Measurements from ENCODE around the gene OTUD3. TPM values are rescaled to one million over a fixed set of nuclear protein-coding genes. Genes with fewer than 3 reads are reported as not detected.

Gene OTUD3
- total and polyA plus RNA-seq, 9 of the 15 experiments (the other 6 are each of a cell fraction or from before 2014, with no cell fraction given): 2.0 to 16.6 (median 11.0) TPM

DNA sequence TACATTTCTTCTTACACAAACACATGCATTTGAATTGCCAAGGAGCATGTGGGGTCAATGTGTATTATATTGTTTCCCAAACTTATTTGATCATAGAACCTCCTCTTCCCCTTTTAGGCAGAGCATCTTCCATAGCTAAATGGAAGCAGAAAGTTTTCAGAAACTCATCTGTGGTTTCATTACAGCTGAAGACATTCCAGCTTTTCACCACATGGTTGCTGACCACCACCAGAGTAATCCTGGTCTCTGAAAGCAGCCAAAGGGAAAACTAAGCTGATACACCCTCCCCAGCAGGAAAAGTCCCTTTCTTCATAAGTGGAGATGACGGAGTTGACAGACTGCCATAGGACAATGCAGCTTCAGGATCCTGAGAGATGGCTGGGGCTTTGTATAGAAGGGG, 30.2 kb upstream of the OTUD3 start:
- BruUV-seq (replicated peaks): no TSS peak
- Histone ChIP-seq H3K9ac (ENCODE audit: insufficient read depth in 1 of 2, low read depth in 2 of 2, low read length in 2 of 2) (no peak overlapping the region), H3K9me1 (ENCODE audit: control insufficient read depth, insufficient read depth, low read length) (no peaks in the 10 kb centered on the region), H3K9me3 (replicated peaks; ENCODE audit: control insufficient read depth, insufficient read depth, low read depth, low read length) (no peaks in the 10 kb centered on the region), H3K4me2 (ENCODE audit: insufficient read depth, low read length) (no peak overlapping the region), H3K79me2 (ENCODE audit: control insufficient read depth, insufficient read depth, low read length) (no peaks in the 10 kb centered on the region), H2AFZ (ENCODE audit: low read depth, low read length) (no peak overlapping the region), H3K27ac (ENCODE audit: extremely low read depth, low read depth, low read length) (no peak overlapping the region), H3K36me3 (ENCODE audit: control insufficient read depth, insufficient read depth, low read length) (no peaks in the 10 kb centered on the region), H3K4me1 (replicated peaks in 1 of 2; ENCODE audit: control insufficient read depth in 2 of 2, insufficient read depth in 2 of 2, low read length in 2 of 2) (no peaks in the 10 kb centered on the region), H3K4me3 (no peak overlapping the region), H4K20me1 (replicated peaks; ENCODE audit: control insufficient read depth, insufficient read depth, low read length) (no peaks in the 10 kb centered on the region), H3K27me3 (ENCODE audit: control insufficient read depth in 2 of 2, insufficient read depth in 2 of 2, low read length in 2 of 2) (peaks cover 8 to 10% of the 10 kb centered on the region in 2 experiments)
- DNase-seq (ENCODE audit: extremely low read depth in 1 of 4, low spot score in 3 of 4) (no peak), FAIRE-seq (no peak), ATAC-seq (no peak)
- 0% methylated on average over 1 of the region's 1 CpG for WGBS (ENCODE audit: insufficient coverage, low coverage, missing lambda C conversion rate)
- in situ Hi-C loops (cut with MboI): no loop called here
- intact Hi-C loops (cut with micrococcal nuclease): no loop called here
- ChIA-PET POLR2A (interaction anchor here (0.6 to 1.6 kb wide), 5 partner anchors 9 to 272 kb away, joined by 3 to 5 read pairs (median 3); no protein-coding TSS in a partner anchor), CTCF (ENCODE audit: low intra/inter-chr PET ratio) (no interaction called here)
- no peak for TF ChIP-seq HNRNPLL (IDR thresholded peaks at IDR 0.05; ENCODE audit: low read depth, low read length, poor library complexity, severe bottlenecking)
- TF ChIP-seq DMBX1 (CRISPR knock-in tag; IDR thresholded peaks at IDR 0.05; ENCODE audit: borderline replicate concordance): no peak
- TF ChIP-seq, protein P1, sequence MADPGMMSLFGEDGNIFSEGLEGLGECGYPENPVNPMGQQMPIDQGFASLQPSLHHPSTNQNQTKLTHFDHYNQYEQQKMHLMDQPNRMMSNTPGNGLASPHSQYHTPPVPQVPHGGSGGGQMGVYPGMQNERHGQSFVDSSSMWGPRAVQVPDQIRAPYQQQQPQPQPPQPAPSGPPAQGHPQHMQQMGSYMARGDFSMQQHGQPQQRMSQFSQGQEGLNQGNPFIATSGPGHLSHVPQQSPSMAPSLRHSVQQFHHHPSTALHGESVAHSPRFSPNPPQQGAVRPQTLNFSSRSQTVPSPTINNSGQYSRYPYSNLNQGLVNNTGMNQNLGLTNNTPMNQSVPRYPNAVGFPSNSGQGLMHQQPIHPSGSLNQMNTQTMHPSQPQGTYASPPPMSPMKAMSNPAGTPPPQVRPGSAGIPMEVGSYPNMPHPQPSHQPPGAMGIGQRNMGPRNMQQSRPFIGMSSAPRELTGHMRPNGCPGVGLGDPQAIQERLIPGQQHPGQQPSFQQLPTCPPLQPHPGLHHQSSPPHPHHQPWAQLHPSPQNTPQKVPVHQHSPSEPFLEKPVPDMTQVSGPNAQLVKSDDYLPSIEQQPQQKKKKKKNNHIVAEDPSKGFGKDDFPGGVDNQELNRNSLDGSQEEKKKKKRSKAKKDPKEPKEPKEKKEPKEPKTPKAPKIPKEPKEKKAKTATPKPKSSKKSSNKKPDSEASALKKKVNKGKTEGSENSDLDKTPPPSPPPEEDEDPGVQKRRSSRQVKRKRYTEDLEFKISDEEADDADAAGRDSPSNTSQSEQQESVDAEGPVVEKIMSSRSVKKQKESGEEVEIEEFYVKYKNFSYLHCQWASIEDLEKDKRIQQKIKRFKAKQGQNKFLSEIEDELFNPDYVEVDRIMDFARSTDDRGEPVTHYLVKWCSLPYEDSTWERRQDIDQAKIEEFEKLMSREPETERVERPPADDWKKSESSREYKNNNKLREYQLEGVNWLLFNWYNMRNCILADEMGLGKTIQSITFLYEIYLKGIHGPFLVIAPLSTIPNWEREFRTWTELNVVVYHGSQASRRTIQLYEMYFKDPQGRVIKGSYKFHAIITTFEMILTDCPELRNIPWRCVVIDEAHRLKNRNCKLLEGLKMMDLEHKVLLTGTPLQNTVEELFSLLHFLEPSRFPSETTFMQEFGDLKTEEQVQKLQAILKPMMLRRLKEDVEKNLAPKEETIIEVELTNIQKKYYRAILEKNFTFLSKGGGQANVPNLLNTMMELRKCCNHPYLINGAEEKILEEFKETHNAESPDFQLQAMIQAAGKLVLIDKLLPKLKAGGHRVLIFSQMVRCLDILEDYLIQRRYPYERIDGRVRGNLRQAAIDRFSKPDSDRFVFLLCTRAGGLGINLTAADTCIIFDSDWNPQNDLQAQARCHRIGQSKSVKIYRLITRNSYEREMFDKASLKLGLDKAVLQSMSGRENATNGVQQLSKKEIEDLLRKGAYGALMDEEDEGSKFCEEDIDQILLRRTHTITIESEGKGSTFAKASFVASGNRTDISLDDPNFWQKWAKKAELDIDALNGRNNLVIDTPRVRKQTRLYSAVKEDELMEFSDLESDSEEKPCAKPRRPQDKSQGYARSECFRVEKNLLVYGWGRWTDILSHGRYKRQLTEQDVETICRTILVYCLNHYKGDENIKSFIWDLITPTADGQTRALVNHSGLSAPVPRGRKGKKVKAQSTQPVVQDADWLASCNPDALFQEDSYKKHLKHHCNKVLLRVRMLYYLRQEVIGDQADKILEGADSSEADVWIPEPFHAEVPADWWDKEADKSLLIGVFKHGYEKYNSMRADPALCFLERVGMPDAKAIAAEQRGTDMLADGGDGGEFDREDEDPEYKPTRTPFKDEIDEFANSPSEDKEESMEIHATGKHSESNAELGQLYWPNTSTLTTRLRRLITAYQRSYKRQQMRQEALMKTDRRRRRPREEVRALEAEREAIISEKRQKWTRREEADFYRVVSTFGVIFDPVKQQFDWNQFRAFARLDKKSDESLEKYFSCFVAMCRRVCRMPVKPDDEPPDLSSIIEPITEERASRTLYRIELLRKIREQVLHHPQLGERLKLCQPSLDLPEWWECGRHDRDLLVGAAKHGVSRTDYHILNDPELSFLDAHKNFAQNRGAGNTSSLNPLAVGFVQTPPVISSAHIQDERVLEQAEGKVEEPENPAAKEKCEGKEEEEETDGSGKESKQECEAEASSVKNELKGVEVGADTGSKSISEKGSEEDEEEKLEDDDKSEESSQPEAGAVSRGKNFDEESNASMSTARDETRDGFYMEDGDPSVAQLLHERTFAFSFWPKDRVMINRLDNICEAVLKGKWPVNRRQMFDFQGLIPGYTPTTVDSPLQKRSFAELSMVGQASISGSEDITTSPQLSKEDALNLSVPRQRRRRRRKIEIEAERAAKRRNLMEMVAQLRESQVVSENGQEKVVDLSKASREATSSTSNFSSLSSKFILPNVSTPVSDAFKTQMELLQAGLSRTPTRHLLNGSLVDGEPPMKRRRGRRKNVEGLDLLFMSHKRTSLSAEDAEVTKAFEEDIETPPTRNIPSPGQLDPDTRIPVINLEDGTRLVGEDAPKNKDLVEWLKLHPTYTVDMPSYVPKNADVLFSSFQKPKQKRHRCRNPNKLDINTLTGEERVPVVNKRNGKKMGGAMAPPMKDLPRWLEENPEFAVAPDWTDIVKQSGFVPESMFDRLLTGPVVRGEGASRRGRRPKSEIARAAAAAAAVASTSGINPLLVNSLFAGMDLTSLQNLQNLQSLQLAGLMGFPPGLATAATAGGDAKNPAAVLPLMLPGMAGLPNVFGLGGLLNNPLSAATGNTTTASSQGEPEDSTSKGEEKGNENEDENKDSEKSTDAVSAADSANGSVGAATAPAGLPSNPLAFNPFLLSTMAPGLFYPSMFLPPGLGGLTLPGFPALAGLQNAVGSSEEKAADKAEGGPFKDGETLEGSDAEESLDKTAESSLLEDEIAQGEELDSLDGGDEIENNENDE (IDR thresholded peaks at IDR 0.05; ENCODE audit: low read depth, low read length): no peak
- TF ChIP-seq CSDE1 (IDR thresholded peaks at IDR 0.05): no peak
- TF ChIP-seq RBBP5 (IDR thresholded peaks at IDR 0.05; ENCODE audit: borderline replicate concordance, insufficient read depth, low read length, poor library complexity, severe bottlenecking): no peak
- TF ChIP-seq MTA2 (IDR thresholded peaks at IDR 0.05; ENCODE audit: low read depth): no peak
- no peak for TF ChIP-seq ZNF699 (CRISPR knock-in tag; IDR thresholded peaks at IDR 0.05; ENCODE audit: insufficient replicate concordance)
- no peak for TF ChIP-seq NR1H2 (CRISPR knock-in tag; IDR thresholded peaks at IDR 0.05)
- no peak for TF ChIP-seq KDM4B (IDR thresholded peaks at IDR 0.05; ENCODE audit: borderline replicate concordance in 2 of 2, low read depth in 1 of 2)
- no peak for TF ChIP-seq NONO (IDR thresholded peaks at IDR 0.05; ENCODE audit: low read depth in 2 of 2, low read length in 1 of 2)
